DMS153 treated with DMSO at 0.1 percent for 48 hours (cell line): ENCODE results near the gene FAM170A.

Source experiments
- DNase-seq: peaks from one replicate; lab custom pipeline; 2025; ENCODE audit not compliant: unreplicated experiment; lab: John Stamatoyannopoulos, UW

The FAM170A gene

GRCh38 chr5:119629339-119629738, at the start of gene FAM170A:
FAM170A (plus strand) TSS chr5:119629558; CDS start chr5:119629769, 211 bp downstream.
- no peak for DNase-seq

GRCh38 chr5:119582987-119583386, 46.4 kb upstream of the FAM170A start:
- DNase-seq = no peak

GRCh38 chr5:119583684-119584083, 45.7 kb upstream of the FAM170A start:
- DNase-seq = no peak

- DNase-seq = no peak
Observed at GRCh38 chr5:119596046-119596445, 33.3 kb upstream of the FAM170A start.

GRCh38 chr5:119597728-119598298, 31.5 kb upstream of the FAM170A start:
- DNase-seq = no peak

- no peak for DNase-seq
Observed at GRCh38 chr5:119613937-119614336, 15.4 kb upstream of the FAM170A start.

- no peak for DNase-seq
Observed at GRCh38 chr5:119614838-119615237, 14.5 kb upstream of the FAM170A start.

GRCh38 chr5:119626086-119626485, 3.3 kb upstream of the FAM170A start:
- no peak for DNase-seq

- DNase-seq = no peak
Observed at GRCh38 chr5:119630752-119631440, 1.5 kb downstream of the FAM170A start.

GRCh38 chr5:119631660-119632059, 2.3 kb downstream of the FAM170A start:
- DNase-seq = no peak

- no peak for DNase-seq
Observed at GRCh38 chr5:119651486-119651885, 22.1 kb downstream of the FAM170A start.

GRCh38 chr5:119655061-119655460, 25.7 kb downstream of the FAM170A start:
- no peak for DNase-seq

- DNase-seq = no peak
Observed at GRCh38 chr5:119656023-119656422, 26.7 kb downstream of the FAM170A start.

GRCh38 chr5:119666542-119666941, 37.2 kb downstream of the FAM170A start:
- no peak for DNase-seq

GRCh38 chr5:119678351-119679028, 49.1 kb downstream of the FAM170A start:
- no peak for DNase-seq

- DNase-seq = no peak
Observed at GRCh38 chr5:119680080-119680479, 50.7 kb downstream of the FAM170A start.

GRCh38 chr5:119681734-119682133, 52.4 kb downstream of the FAM170A start:
- no peak for DNase-seq

- DNase-seq = no peak
Observed at GRCh38 chr5:119682372-119682771, 53.0 kb downstream of the FAM170A start.
